ENCODE data around the gene SH3RF2.

The SH3RF2 gene

GRCh38 chr5:146040527-146040926 lies 104.1 kb downstream of the SH3RF2 start:
- H3K4me3 ChIP-seq (ENCODE audit: low read depth, low read length), result no peak overlapping the region

- H3K4me3 ChIP-seq (ENCODE audit: low read depth, low read length), result no peak overlapping the region
Measured at GRCh38 chr5:146041180-146041789, 104.9 kb downstream of the SH3RF2 start.

- no peak overlapping the region for H3K4me3 ChIP-seq (ENCODE audit: low read depth, low read length)
Measured at GRCh38 chr5:146042628-146043279, 106.4 kb downstream of the SH3RF2 start.

- H3K4me3 ChIP-seq (ENCODE audit: low read depth, low read length), result no peak overlapping the region
Measured at GRCh38 chr5:146043722-146044121, 107.3 kb downstream of the SH3RF2 start.

- no peak overlapping the region for H3K4me3 ChIP-seq (ENCODE audit: low read depth, low read length)
Measured at GRCh38 chr5:146047396-146047795, 111.0 kb downstream of the SH3RF2 start.

GRCh38 chr5:146048994-146049703 lies 112.8 kb downstream of the SH3RF2 start:
- no peak overlapping the region for H3K4me3 ChIP-seq (ENCODE audit: low read depth, low read length)

- no peak overlapping the region for H3K4me3 ChIP-seq (ENCODE audit: low read depth, low read length)
Measured at GRCh38 chr5:146049704-146050026, 113.3 kb downstream of the SH3RF2 start.

GRCh38 chr5:146050086-146050485 lies 113.7 kb downstream of the SH3RF2 start:
- no peak overlapping the region for H3K4me3 ChIP-seq (ENCODE audit: low read depth, low read length)

GRCh38 chr5:146051678-146052077 lies 115.3 kb downstream of the SH3RF2 start:
- H3K4me3 ChIP-seq (ENCODE audit: low read depth, low read length), result no peak overlapping the region

GRCh38 chr5:146052780-146053179 lies 116.4 kb downstream of the SH3RF2 start:
- H3K4me3 ChIP-seq (ENCODE audit: low read depth, low read length), result no peak overlapping the region

GRCh38 chr5:146055432-146055831 lies 119.1 kb downstream of the SH3RF2 start:
- H3K4me3 ChIP-seq (ENCODE audit: low read depth, low read length), result no peak overlapping the region

- H3K4me3 ChIP-seq (ENCODE audit: low read depth, low read length), result no peak overlapping the region
Measured at GRCh38 chr5:146059460-146060220, 123.3 kb downstream of the SH3RF2 start.

GRCh38 chr5:146060221-146060585 lies 123.8 kb downstream of the SH3RF2 start:
- H3K4me3 ChIP-seq (ENCODE audit: low read depth, low read length), result no peak overlapping the region

- H3K4me3 ChIP-seq (ENCODE audit: low read depth, low read length), result no peak overlapping the region
Measured at GRCh38 chr5:146066968-146067367, 130.6 kb downstream of the SH3RF2 start.

- no peak overlapping the region for H3K4me3 ChIP-seq (ENCODE audit: low read depth, low read length)
Measured at GRCh38 chr5:146068206-146068605, 131.8 kb downstream of the SH3RF2 start.

- H3K4me3 ChIP-seq (ENCODE audit: low read depth, low read length), result no peak overlapping the region
Measured at GRCh38 chr5:146068977-146069779, 132.8 kb downstream of the SH3RF2 start.

- H3K4me3 ChIP-seq (ENCODE audit: low read depth, low read length), result no peak overlapping the region
Measured at GRCh38 chr5:146069780-146070099, 133.4 kb downstream of the SH3RF2 start.

- H3K4me3 ChIP-seq (ENCODE audit: low read depth, low read length), result no peak overlapping the region
Measured at GRCh38 chr5:146070746-146071145, 134.4 kb downstream of the SH3RF2 start.

- H3K4me3 ChIP-seq (ENCODE audit: low read depth, low read length), result no peak overlapping the region
Measured at GRCh38 chr5:146071171-146071570, 134.8 kb downstream of the SH3RF2 start.

GRCh38 chr5:146072595-146072994 lies 136.2 kb downstream of the SH3RF2 start:
- H3K4me3 ChIP-seq (ENCODE audit: low read depth, low read length), result no peak overlapping the region

Measured in iPS-11a (cell line).